HL-60 (cell line): Measurements from ENCODE around the gene OVOL1.

Experiments
- DNase-seq, 2 experiments: peaks; one replicate each; pipeline ENCODE4 v3.0.0-alpha.2; 2010 to 2020; ENCODE audit warnings: low read depth in 1 of 2, low spot score in 1 of 2
- H3K27ac ChIP-seq: fragments of 250-450 bp; sonication (Bioruptor Pico); replicated peaks from 2 replicates; pipeline ENCODE4 v1.5.1; 2020; ENCODE audit warnings: mild to moderate bottlenecking, moderate library complexity
- H3K27me3 ChIP-seq: fragments of 250-450 bp; sonication (Bioruptor Pico); 2 replicates; pipeline ENCODE4 v1.5.1; 2021; ENCODE audit warnings: mild to moderate bottlenecking, moderate library complexity; ENCODE audit not compliant: insufficient read depth, poor library complexity, severe bottlenecking
- H3K4me3 ChIP-seq: replicated peaks from 2 replicates; pipeline ENCODE4 v1.5.1; 2011; ENCODE audit warnings: mild to moderate bottlenecking, control low read depth, low read length; ENCODE audit not compliant: insufficient read depth
- GABPA ChIP-seq: IDR thresholded peaks from 2 replicates; pipeline ENCODE4 v1.6.1; 2012; ENCODE audit warnings: low read depth
- POLR2AphosphoS5 ChIP-seq: IDR thresholded peaks from 2 replicates; pipeline ENCODE4 v1.6.1; 2012; ENCODE audit warnings: low read depth
- SPI1 ChIP-seq: IDR thresholded peaks from 2 replicates; pipeline ENCODE4 v1.6.1; 2012; ENCODE audit warnings: low read depth, mild to moderate bottlenecking, borderline replicate concordance
- TF ChIP-seq, protein P1 (sequence below): IDR thresholded peaks from 2 replicates; pipeline ENCODE4 v1.6.1; 2012; ENCODE audit warnings: low read depth; ENCODE audit not compliant: insufficient replicate concordance
- TF ChIP-seq, protein P2 (sequence below): IDR thresholded peaks from one replicate; pipeline ENCODE4 v1.5.1; 2011; ENCODE audit warnings: low read length, control low read depth, inconsistent platforms; ENCODE audit not compliant: insufficient read depth

Gene OVOL1

DNA sequence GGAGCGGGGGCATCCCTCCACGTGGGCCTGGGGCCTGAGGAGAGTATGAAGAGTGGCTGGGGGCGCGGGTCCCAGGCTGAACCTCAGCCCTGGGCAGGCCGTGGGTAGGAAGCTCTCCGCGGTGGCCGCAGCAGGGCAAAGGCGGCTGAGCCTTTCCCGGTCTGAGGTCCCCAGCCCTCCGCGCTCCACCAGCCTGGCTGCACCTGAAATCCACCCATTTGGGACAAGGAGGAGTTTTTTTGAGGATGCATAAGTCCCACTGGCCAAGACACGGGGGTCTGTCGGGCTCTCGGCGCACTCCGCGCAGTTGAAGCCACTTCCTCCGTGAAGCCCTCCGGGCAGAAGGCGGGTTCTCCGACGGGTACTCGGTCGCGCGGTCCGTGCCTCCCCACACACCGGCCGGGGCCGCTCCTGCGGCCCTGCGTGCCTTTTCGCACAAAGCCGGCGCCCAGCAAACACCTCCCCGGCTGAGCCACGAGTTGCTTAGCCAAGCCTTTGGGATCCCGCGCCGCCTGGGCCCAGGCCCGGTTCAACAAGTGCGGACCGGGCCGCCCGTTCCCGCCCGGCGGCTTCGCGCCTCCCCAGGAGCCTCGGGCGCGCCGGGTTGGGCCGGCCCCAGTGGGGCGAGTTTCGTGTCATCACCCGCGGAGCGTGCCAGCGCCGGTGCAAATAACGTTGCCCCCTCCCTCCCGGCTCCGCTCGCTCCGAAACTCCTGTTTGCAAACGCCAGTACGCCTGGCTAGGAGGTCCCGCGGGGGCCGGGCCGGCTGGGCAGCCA is 666 bp upstream of the OVOL1 start:
- Histone ChIP-seq H3K27ac (no peak overlapping the region), H3K4me3 (no peak overlapping the region), H3K27me3 (peaks cover 37% of the 10 kb centered on the region)
- no peak for DNase-seq
- TF ChIP-seq, protein P1, sequence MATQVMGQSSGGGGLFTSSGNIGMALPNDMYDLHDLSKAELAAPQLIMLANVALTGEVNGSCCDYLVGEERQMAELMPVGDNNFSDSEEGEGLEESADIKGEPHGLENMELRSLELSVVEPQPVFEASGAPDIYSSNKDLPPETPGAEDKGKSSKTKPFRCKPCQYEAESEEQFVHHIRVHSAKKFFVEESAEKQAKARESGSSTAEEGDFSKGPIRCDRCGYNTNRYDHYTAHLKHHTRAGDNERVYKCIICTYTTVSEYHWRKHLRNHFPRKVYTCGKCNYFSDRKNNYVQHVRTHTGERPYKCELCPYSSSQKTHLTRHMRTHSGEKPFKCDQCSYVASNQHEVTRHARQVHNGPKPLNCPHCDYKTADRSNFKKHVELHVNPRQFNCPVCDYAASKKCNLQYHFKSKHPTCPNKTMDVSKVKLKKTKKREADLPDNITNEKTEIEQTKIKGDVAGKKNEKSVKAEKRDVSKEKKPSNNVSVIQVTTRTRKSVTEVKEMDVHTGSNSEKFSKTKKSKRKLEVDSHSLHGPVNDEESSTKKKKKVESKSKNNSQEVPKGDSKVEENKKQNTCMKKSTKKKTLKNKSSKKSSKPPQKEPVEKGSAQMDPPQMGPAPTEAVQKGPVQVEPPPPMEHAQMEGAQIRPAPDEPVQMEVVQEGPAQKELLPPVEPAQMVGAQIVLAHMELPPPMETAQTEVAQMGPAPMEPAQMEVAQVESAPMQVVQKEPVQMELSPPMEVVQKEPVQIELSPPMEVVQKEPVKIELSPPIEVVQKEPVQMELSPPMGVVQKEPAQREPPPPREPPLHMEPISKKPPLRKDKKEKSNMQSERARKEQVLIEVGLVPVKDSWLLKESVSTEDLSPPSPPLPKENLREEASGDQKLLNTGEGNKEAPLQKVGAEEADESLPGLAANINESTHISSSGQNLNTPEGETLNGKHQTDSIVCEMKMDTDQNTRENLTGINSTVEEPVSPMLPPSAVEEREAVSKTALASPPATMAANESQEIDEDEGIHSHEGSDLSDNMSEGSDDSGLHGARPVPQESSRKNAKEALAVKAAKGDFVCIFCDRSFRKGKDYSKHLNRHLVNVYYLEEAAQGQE: no peak
- TF ChIP-seq, protein P2, sequence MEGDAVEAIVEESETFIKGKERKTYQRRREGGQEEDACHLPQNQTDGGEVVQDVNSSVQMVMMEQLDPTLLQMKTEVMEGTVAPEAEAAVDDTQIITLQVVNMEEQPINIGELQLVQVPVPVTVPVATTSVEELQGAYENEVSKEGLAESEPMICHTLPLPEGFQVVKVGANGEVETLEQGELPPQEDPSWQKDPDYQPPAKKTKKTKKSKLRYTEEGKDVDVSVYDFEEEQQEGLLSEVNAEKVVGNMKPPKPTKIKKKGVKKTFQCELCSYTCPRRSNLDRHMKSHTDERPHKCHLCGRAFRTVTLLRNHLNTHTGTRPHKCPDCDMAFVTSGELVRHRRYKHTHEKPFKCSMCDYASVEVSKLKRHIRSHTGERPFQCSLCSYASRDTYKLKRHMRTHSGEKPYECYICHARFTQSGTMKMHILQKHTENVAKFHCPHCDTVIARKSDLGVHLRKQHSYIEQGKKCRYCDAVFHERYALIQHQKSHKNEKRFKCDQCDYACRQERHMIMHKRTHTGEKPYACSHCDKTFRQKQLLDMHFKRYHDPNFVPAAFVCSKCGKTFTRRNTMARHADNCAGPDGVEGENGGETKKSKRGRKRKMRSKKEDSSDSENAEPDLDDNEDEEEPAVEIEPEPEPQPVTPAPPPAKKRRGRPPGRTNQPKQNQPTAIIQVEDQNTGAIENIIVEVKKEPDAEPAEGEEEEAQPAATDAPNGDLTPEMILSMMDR: no peak
- TF ChIP-seq SPI1 (no peak), POLR2AphosphoS5 (no peak), GABPA (no peak)

DNA sequence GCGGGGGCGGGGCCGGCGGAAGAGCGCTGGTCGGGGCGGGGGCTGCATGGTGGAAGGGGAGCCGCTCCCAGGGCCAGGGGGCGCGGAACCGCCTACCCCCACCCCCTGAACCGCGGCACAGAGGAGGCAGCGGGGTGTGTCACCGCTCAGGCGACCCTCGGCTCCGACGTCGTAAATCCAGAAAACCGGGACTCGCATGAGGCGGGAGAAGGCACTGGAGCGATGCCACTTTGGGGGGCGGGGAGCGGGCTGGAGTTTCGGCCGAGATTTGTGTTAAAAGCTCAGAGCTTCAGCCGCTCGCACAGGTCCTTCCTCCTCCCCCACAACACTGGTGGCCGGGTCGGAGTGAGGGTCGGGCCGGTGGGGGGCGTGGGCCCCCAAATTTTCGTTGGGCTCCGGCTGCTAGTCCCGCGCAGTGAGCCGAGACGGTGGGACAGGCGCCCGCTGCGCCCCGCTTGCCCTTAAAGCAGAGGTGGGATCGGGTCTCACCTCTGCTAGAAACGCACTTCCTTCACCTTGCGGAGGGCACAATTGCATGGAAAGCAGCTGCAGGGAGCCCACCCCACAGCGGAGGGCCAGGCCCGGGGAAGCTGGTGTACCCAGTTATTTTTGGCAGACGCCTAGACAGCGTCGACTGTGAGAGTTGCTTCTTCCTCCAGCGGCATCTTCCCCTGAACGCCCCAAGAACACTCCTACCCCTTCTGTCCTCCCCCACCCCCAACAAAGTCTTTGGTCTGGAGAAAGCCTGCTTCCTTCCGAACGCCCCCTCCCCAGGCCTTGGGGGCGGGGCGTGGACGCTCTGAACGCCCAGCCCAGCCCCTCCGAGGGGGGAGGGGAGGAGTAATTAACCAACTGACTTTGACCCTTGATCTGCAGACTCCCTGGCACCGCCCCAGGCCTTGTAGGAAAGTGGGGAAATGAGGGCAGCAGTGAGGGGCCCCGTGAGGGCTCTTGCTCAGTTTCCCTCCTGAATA is 1.1 kb downstream of the OVOL1 start:
- peaks cover 37% of the 10 kb centered on the region for H3K27me3 ChIP-seq
- H3K4me3 ChIP-seq: no peak overlapping the region
- TF ChIP-seq, protein P1: no peak
- TF ChIP-seq GABPA: no peak
- no peak for TF ChIP-seq POLR2AphosphoS5
- TF ChIP-seq, protein P2: no peak
- no peak for TF ChIP-seq SPI1
- no peak overlapping the region for H3K27ac ChIP-seq
- no peak for DNase-seq

DNA sequence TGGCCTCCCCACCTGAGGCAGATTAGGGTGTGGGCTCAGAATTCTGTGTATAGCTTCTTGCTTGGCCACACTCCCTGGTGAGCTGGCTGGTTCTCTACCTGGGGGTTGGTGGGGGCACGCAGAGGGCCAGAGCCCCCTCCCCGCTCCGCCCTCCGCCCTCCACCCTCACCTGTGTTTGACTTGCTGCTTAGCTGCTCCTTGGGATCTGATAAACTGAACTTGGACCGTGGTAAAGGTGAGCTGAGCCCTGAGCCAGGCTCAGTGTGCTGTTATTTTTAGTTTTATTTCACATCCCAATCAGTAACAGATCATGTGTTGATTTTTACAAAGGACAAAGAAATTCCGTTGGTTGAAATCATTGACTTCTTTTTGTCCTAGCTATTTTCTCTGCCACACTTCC is 2.0 kb downstream of the OVOL1 start:
- Histone ChIP-seq H3K27me3 (peaks cover 37% of the 10 kb centered on the region), H3K4me3 (no peak overlapping the region), H3K27ac (no peak overlapping the region)
- TF ChIP-seq SPI1 (no peak), POLR2AphosphoS5 (no peak), GABPA (no peak)
- TF ChIP-seq, protein P2: no peak
- TF ChIP-seq, protein P1: no peak
- DNase-seq: no peak
